MG63 (cell line): ENCODE results near the gene KDM6B. TPM values are rescaled to one million over a fixed set of nuclear protein-coding genes. Genes with fewer than 3 reads are reported as not detected.

Source experiments
- DNase-seq: peaks from one replicate; pipeline ENCODE4 v3.0.0-alpha.2; 2020
- H3K27me3 ChIP-seq: fragments of 250-450 bp; sonication (Bioruptor Pico); 2 replicates; pipeline ENCODE4 v1.5.1; 2020; ENCODE audit warnings: mild to moderate bottlenecking, moderate library complexity
- H3K36me3 ChIP-seq: fragments of 250-450 bp; sonication (Bioruptor Pico); 2 replicates; pipeline ENCODE4 v1.5.1; 2020; ENCODE audit warnings: mild to moderate bottlenecking, moderate library complexity
- H3K4me3 ChIP-seq: fragments of 250-450 bp; sonication (Bioruptor Pico); 2 replicates; pipeline ENCODE4 v1.5.1; 2020; ENCODE audit warnings: mild to moderate bottlenecking, moderate library complexity
- H3K9me3 ChIP-seq: fragments of 250-450 bp; sonication (Bioruptor Pico); 2 replicates; pipeline ENCODE4 v1.5.1; 2020; ENCODE audit warnings: mild to moderate bottlenecking, moderate library complexity
- total RNA-seq: library from RNA; depleted of rRNA; stranded (reverse); fragments of >200 nt; shearing (Covaris generic); gene quantifications from 2 replicates; pipeline ENCODE4 v1.2.3, GENCODE V29; 2014; ENCODE audit warnings: low replicate concordance

KDM6B gene
- total RNA-seq, 1 experiment from 2014 or later, result 0.20 TPM

DNA sequence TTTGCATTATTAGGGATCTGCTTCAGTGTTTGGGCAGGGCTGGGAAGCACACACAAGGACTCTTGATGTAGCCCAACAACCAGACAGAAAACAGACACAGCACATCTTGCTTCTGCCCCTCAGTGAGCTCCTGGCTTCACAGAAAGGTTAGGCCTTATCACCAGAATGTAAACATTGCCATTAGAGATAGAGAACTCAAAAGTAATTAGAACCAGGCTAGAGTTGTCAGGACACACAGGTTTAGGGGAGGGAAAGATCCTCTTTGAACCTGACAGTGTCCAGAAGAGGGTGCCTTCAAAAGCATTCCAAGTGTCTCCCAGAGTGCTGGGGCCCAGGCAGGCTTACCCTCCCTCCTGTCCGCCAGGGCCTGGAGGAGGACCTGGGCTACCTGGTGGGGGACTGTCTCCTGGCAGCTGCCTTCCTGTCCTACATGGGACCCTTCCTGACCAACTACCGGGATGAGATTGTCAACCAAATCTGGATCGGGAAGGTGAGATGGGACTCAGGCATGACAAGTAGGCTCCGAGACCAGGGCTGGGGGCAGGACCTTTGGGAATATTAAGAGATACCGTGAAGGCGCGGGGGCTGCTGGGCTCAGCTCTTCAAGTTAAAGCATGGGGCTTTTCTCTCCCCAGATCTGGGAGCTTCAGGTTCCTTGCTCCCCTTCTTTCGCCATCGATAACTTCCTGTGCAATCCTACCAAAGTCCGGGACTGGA, 16.9 kb upstream of the KDM6B start:
- Histone ChIP-seq H3K4me3 (no peak overlapping the region), H3K9me3 (no peaks in the 10 kb centered on the region), H3K27me3 (no peaks in the 10 kb centered on the region), H3K36me3 (no peaks in the 10 kb centered on the region)
- no peak for DNase-seq

GRCh38 chr17:7817643-7817964, 16.4 kb upstream of the KDM6B start:
- no peaks in the 10 kb centered on the region for H3K9me3 ChIP-seq
- H3K36me3 ChIP-seq, result no peaks in the 10 kb centered on the region
- no peaks in the 10 kb centered on the region for H3K27me3 ChIP-seq
- no peak overlapping the region for H3K4me3 ChIP-seq
- DNase-seq, result no peak

- no peak for DNase-seq
- Histone ChIP-seq H3K36me3 (no peaks in the 10 kb centered on the region), H3K4me3 (no peak overlapping the region), H3K9me3 (no peaks in the 10 kb centered on the region), H3K27me3 (no peaks in the 10 kb centered on the region)
These were observed 16.0 kb upstream of the KDM6B start for GRCh38 chr17:7818026-7818425.

DNA sequence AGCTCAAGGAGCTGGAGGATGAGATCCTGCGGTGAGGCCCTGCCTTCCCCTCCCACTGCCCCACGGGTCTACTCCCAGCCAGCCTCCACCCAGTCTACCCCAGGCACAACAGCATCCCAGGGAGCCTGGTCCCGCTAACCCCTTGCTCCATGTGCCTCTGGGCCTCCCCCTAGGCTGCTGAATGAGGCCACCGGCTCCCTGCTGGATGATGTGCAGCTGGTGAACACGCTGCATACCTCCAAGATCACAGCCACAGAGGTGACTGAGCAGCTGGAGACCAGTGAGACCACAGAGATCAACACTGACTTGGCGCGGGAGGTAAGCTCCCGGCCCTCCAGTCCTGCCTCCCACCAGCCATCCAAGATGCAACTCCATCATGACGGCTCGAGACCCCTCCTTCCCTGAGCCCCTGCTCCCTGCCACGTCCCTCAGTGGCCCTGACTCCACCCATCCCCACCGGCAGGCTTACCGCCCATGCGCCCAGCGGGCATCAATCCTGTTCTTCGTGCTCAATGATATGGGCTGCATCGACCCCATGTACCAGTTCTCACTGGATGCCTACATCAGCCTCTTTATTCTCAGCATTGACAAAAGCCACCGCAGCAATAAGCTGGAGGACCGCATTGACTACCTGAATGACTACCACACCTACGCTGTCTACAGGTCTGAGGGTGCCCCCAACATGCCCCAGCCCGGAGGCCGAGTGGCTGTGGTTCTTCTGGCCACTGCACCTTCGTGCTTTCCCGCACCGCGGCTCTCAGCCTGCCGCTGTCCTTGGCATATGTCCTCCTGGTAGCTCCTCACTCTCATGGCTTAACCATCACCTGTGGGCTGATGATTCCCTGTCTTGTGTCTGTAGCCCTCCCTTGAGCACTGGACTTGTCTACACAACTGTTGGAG, 15.0 kb upstream of the KDM6B start:
- no peak for DNase-seq
- H3K9me3 ChIP-seq, result no peaks in the 10 kb centered on the region
- no peak overlapping the region for H3K4me3 ChIP-seq
- H3K27me3 ChIP-seq, result no peaks in the 10 kb centered on the region
- no peaks in the 10 kb centered on the region for H3K36me3 ChIP-seq

- H3K4me3 ChIP-seq, result no peak overlapping the region
- H3K36me3 ChIP-seq, result no peaks in the 10 kb centered on the region
- no peak for DNase-seq
- no peaks in the 10 kb centered on the region for H3K9me3 ChIP-seq
- H3K27me3 ChIP-seq, result no peaks in the 10 kb centered on the region
These were observed 13.8 kb upstream of the KDM6B start for GRCh38 chr17:7820231-7820630.

DNA sequence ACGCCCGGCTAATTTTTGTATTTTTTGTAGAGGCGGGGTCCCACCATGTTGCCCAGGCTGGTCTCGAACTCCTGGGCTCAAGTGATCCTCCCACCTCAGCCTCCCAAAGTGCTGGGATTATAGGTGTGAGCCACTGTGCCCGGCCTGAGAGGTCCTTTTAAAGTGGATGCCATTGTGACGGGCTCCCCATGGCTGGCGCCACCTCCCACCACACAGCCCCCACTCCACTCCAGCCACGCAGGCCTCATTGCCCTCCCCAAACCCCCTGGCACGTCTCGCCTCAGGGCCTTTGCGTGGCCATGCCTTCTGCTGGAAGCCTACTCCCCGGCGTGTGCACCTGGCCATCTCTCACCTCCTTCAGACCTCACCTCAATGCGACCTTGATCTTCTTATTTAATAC, 11.9 kb upstream of the KDM6B start:
- no peaks in the 10 kb centered on the region for H3K9me3 ChIP-seq
- no peaks in the 10 kb centered on the region for H3K27me3 ChIP-seq
- no peak overlapping the region for H3K4me3 ChIP-seq
- no peak for DNase-seq
- H3K36me3 ChIP-seq, result no peaks in the 10 kb centered on the region

DNA sequence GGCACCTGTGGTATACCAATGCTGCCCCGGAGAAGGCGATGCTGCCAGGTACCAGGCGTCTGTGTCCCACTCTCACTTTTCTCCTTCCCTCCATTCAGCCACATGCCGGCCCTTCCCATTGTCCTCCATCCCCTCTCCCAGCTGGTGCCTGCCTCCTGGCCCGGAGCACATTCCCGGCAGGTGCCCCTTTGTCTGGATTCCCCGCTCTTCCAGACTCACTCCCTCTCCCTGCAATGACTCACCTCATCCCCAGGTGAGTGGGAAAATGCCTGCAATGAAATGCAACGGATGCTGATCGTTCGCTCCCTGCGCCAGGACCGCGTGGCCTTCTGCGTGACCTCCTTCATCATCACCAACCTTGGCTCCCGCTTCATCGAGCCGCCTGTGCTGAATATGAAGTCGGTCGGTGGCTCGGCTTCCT, 10.4 kb upstream of the KDM6B start:
- DNase-seq, result no peak
- Histone ChIP-seq H3K9me3 (no peaks in the 10 kb centered on the region), H3K36me3 (no peaks in the 10 kb centered on the region), H3K4me3 (no peak overlapping the region), H3K27me3 (no peaks in the 10 kb centered on the region)

DNA sequence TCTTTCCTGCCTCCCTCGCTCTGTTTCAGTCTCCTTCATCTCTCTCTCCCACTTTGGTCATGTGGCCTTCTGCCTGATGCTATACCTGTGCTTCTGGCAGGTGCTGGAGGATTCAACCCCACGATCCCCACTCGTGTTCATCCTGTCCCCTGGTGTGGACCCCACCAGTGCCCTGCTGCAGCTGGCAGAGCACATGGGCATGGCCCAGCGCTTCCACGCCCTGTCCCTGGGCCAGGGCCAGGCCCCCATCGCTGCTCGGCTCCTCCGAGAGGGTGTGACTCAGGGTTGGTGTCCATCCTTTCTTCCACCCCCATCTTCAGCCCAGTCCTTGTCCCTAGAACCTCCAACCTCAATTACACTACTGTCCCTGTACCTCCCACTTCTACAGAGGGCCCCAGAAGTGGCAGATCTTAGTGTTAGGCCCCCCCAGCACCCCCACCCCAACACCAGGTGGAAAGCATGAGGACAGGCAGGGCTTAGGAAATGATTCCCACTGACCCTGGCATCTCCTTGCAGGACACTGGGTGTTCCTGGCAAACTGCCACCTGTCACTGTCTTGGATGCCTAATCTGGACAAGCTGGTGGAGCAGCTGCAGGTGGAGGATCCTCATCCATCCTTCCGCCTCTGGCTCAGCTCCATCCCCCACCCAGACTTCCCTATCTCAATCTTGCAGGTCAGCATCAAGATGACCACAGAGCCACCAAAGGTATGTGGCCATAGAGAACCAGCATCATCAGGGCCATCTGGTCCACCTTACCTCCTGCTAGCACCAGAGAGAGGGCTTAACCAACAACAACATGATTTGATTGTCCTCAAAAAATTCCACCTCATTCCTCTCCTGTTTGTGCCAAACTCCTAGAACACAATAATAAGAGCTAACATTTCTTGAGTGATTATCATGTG, 9.7 kb upstream of the KDM6B start:
- Histone ChIP-seq H3K9me3 (no peaks in the 10 kb centered on the region), H3K4me3 (no peak overlapping the region), H3K36me3 (no peaks in the 10 kb centered on the region), H3K27me3 (no peaks in the 10 kb centered on the region)
- DNase-seq, result no peak

GRCh38 chr17:7825206-7825990, 8.6 kb upstream of the KDM6B start:
- peak; percentile 75 for DNase-seq
- no peaks in the 10 kb centered on the region for H3K9me3 ChIP-seq
- H3K27me3 ChIP-seq, result no peaks in the 10 kb centered on the region
- no peak overlapping the region for H3K4me3 ChIP-seq
- H3K36me3 ChIP-seq, result no peaks in the 10 kb centered on the region

- no peak for DNase-seq
- Histone ChIP-seq H3K9me3 (no peaks in the 10 kb centered on the region), H3K36me3 (no peaks in the 10 kb centered on the region), H3K27me3 (peaks cover 2% of the 10 kb centered on the region; the same call in 1 of the 2 replicates), H3K4me3 (no peak overlapping the region)
These were observed 3.4 kb upstream of the KDM6B start for GRCh38 chr17:7830616-7831015.

- Histone ChIP-seq H3K4me3 (no peak overlapping the region), H3K9me3 (no peaks in the 10 kb centered on the region), H3K36me3 (no peaks in the 10 kb centered on the region), H3K27me3 (peaks cover 2% of the 10 kb centered on the region; the same call in 1 of the 2 replicates)
- DNase-seq, result no peak
These were observed 2.8 kb upstream of the KDM6B start for GRCh38 chr17:7831233-7831632.

DNA sequence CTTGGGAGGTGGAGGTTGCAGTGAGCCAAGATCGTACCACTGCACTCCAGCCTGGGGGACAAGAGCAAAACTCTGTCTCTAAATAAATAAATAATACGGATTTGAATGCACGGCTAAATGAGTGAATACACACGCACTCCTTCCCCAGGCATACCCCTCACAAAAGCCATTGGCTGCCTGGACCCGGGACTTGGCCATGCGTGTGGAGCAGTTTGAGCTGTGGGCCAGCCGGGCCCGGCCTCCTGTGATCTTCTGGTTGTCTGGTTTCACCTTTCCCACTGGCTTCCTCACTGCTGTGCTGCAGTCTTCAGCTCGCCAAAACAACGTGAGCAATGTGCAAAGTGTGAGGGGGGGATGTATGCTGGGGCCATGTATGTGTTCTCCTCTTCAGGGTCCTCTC, 1.6 kb upstream of the KDM6B start:
- Histone ChIP-seq H3K4me3 (no peak overlapping the region), H3K27me3 (peaks cover 2% of the 10 kb centered on the region; the same call in 1 of the 2 replicates), H3K9me3 (no peaks in the 10 kb centered on the region), H3K36me3 (no peaks in the 10 kb centered on the region)
- no peak for DNase-seq

- H3K4me3 ChIP-seq, result peak overlapping the region; percentile 93
- H3K36me3 ChIP-seq, result no peaks in the 10 kb centered on the region
- no peak for DNase-seq
- H3K27me3 ChIP-seq, result peaks cover 2% of the 10 kb centered on the region; the same call in 1 of the 2 replicates
- H3K9me3 ChIP-seq, result no peaks in the 10 kb centered on the region
These were observed 814 bp upstream of the KDM6B start for GRCh38 chr17:7833011-7833794.

GRCh38 chr17:7834542-7834956, 532 bp downstream of the KDM6B start:
- H3K27me3 ChIP-seq, result peaks cover 2% of the 10 kb centered on the region; the same call in 1 of the 2 replicates
- H3K36me3 ChIP-seq, result no peaks in the 10 kb centered on the region
- DNase-seq, result peak; percentile 73
- H3K9me3 ChIP-seq, result no peaks in the 10 kb centered on the region
- peak overlapping the region; percentile 93 for H3K4me3 ChIP-seq

GRCh38 chr17:7834957-7835813, 1.2 kb downstream of the KDM6B start:
- peak; percentile 100 for DNase-seq
- Histone ChIP-seq H3K36me3 (no peaks in the 10 kb centered on the region), H3K4me3 (peak overlapping the region; percentile 93), H3K27me3 (peaks cover 2% of the 10 kb centered on the region; the same call in 1 of the 2 replicates), H3K9me3 (no peaks in the 10 kb centered on the region)
